ENCODE data around the gene SETBP1.

Gene SETBP1

DNA sequence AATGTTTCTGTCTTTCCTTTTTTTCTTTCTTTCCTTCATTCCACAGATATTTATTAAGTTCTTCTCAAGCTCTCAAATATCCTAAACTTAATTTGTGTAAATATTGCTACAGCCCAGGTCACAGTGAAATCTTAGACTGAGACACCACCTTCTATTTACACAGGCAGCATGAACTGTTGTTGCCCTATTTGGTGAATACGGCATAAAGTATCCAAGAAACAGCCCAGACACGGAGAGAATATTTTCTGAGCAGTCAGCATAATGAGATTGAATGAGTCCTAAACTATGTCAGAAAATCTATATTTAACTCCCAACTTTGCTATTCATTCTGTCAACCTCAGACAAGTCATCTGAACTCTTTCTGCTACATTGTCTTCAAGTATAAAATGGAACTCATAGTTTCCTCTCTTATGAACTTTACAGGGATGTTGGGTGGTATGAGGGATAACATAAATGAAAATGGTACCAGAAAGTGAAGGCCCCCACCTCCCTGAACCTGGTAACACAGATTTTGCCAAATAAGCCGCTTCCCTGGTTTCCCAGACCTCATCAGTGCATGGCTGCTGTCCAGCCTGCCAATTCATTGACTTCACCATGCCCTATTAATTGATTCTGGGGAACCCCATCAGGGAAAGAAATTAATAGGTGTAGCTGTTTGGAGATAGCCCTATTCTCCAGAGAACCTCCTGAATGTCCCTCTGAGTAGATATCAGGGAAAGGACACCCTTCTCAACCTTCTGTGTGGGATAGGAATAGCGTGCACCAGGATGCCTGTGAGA lies 235.9 kb downstream of the SETBP1 start:
- DNase-seq: no peak

GRCh38 chr18:44917216-44918141 lies 236.8 kb downstream of the SETBP1 start:
- DNase-seq: no peak

DNA sequence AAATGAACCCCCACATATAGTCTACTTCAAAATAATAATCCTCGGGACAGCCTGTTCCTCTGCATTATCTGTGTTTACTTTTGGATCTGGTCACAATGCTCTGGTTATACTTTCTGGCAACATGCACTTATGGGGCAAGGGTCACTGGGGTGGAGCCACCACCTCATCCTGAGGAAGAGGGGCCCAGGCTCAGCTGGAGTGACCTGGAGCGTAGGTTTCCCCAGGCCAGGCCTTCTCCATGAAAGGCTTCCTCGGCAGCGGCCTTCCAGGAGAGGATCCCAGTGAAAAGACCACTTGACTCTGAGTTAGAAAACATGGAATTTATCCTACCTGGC lies 237.4 kb downstream of the SETBP1 start:
- no peak for DNase-seq

DNA sequence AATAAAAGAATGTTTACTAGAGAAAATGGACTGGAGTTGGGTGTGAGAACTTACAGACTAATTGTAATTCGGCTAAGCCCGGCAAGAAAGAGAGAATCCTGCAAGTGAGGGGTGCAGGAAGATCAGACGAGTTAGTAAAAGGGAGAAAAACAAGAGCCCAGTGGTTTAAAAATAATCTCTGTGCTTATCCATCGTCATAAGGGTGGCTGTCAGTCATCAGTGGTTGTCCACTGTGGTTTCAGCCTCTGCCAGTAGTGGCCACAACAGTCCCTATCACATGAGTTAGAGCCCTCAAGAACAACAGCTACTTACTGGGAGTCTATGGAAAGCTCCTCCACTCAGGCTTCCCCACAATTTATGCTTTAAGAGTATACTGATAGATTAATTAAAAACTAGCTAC lies 239.8 kb downstream of the SETBP1 start:
- DNase-seq: no peak

DNA sequence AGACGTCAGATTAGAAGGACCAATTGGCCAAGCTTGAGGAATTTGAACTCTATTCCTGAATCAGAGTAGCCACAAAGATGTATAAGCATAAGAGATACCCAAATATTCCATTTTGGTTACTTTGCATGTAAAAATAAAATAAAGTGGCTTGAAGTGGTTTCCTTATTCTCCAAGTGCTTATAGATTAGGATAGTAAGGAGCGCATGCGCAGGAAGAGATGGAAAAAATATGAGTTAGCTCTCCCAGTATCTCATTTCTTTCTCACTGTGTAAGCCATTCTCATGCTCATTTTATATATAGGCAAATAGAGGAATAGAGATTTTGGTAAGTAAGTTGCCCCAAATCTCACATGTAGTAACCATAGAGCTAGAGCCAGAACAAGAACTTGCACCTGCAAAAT lies 241.3 kb downstream of the SETBP1 start:
- DNase-seq: no peak

- no peak for DNase-seq
Observed at GRCh38 chr18:44922968-44923367, 242.3 kb downstream of the SETBP1 start.

GRCh38 chr18:44924785-44925499 lies 244.3 kb downstream of the SETBP1 start:
- DNase-seq: no peak

GRCh38 chr18:44927127-44927849 lies 246.6 kb downstream of the SETBP1 start:
- no peak for DNase-seq

DNA sequence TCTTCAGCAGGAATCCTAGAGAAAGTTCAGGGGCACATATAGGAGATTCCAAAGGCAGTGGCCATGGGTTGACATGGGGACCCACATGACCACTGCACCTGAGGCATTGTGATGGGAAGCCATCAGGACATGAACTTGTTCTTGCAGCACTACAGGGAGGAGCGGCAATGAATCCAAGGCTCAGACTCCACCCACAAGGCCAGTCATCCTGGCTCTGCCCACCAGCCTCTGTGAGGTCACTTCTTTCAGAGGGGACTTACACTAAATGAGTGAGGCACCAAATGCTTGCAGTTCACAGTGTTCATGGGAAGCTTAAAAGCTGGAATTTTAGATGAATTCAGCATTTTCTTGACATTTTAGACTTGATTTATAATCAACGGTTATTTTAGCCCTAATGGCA lies 254.2 kb downstream of the SETBP1 start:
- DNase-seq: no peak

DNA sequence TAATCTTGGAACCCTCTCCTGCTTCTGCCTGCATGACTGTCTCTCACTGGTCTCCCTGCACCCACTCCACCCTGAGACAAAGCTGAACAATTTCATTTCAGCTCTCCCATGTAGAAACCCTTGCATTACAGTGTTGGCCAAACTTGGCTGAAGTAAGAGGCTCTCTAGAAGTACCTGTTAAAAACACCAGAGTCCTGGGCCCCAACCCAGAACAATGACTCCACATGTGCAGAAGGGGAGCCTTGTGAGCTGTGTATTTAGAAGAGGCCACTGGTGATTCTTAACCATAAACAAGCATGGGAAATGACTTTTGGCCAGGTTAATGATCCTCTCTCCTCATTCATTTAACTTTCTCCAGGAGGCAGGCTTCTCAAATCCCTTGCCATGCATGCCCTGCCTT lies 254.8 kb downstream of the SETBP1 start:
- DNase-seq: no peak

DNA sequence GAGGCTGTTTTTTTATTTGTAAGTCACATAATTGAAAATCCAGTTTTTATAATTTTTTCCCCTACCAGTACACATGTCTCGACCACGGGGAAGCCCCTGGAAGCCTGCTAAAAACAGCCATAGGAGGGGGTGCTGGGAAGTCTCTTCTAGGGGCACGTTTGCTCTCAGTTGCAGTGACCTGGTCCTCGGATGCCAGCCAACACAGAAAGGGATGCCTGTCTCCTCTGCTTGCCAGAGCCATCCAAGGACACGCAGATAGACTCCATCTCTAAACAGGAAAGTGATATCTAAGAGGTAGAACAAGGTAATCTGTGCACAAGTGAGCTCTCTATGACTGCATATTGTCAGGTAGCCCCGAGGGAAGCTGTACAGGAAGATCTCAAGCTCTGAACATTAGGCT lies 255.8 kb downstream of the SETBP1 start:
- DNase-seq: no peak

- DNase-seq: no peak
Observed at GRCh38 chr18:44937960-44938719, 257.5 kb downstream of the SETBP1 start.

DNA sequence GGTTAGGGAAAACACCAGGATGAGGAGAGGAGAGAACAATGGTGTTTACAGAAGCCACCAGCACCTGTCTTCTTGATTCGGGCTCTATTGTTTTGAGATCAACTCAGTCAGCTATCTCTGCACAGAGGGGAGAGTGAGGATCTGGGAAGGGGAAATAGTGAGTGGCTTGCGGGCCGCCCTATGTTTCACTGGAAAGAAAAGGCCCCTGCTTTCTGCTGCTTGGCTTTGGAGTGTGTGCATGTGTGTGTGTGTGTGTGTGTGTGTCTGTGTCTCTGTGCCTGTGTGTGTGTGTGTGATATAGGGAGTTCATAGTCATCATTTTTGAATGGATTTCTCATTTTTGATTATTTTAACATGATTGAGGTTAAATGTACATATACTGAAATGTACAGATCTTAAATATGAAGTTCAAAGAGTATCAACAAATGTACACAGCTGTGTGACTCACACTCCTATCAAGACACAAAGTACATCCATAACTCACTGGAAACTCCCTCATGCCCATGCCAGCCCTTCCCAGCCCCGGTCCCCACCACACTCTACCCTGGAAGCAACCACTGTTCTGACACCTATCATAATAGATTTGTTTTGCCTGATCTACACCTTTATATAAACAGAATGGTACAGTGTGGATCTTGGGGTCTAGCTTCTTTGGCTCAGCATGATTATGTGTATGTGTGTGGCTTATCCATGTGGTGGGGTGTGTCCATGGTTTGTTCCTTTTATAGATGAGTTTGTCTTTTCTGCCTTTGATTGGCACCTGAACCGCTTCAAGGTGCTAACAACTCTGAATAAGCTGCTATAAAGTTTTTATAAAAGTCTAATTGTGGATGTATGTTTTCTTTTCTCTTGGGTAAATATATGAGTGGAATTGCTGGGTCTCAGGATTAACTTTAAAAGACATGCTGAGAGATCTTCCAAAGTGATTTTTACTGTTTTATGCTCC lies 258.3 kb downstream of the SETBP1 start:
- no peak for DNase-seq

DNA sequence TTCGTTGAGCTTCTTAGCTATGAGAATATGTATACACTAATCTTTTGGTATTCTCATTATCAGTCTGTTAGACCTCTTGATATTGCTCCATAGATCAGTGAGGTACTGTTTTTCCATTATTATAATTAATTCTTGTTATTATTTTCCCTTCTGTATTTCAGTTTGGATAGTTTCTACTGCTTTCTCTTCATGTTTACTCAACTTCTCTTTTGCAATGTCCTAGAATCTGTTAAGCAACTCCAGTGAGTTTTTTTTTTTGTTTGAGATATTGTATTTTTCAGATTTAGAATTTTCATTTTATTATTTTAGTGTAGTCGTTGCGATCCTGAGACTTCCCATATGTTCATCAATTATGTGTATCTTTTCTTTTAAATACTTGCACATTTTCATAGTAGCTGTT lies 260.8 kb downstream of the SETBP1 start:
- DNase-seq: no peak

DNA sequence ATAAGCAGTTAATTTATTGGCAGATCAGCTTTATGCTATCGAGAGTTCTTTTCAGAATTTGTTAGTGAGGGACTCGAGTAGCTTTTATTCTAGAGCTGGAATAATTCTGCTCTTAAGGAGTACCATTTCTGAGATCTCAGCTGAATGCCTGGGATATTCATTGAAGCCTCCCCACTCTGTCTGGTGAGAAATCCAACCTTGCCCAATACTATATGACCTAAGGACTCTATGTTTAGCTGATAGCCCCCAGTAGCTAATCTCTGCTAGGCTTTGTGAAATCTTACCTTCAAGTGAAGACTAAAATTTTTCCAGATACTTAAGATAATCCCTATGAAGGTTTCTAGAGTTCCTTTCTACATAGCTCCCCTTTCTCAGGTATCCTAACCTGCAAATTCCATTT lies 261.4 kb downstream of the SETBP1 start:
- DNase-seq: no peak

DNA sequence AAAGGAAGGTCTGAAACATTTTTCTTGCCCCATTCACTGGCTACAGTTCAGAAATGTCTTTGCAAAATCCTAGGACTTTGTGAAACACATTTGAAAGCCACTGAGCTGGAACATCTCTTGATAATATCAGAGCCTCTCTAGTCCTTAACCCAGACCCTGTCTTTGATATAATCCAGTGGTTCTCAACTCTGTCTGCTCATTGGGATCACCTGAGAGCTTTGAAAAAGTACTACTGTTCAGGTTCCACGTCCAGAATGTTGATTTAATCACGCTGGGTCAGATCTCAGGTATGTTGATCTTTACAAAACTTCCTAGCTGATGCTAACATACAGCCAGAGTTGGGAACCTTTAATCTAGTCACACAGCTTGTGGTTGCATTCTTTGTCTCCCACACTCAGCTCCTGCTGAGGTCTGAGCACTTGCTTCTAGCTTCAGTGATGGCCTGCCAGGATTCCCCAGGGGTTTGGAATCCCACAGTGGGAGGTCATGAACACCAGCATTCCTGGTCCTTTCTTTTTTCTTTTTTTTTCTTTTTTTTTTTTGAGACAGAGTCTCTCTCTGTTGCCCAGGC lies 262.7 kb downstream of the SETBP1 start:
- DNase-seq: no peak

DNA sequence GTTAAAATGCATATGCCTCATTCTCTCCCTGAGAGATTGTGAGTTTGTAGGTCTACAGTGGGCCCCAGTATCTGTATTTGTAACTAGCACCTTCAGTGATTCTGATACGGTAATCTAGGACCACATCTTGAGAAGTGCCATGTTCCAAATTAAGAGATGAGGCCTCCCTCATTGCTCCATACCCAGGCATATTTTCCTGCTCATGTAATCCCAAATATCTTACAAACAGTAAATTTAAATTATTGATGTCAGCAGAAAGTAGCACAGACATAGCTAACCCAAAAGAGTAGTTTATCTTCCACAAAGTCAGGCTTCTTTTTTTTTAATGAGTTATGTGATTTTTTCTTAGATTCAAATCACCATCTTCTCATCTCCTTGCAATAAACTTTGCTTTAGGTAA lies 263.8 kb downstream of the SETBP1 start:
- DNase-seq: no peak

DNA sequence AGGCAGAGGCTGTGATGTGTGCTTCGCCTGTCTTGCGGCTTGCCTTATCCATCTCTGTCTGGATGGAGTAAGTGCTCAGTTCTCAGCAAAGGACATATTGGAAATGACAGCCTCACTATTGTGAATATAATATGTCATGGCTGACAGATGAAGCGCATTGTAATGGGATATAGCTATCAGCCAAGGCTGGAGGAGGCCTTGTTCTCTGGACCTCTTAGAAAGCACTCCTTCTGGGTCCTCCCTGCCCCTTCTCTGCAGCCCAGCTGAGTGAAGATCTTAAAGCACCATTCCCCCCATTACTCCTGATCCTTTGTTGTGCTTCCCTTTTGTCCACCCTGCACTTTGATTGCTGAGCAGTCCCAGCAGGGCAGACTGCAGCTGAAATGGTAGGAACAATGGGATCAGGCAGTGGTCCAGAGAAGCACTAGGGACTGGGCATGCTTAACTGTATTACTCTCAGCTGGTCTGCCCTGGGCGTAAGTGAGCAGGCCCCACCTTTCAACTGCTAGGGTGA lies 265.3 kb downstream of the SETBP1 start:
- DNase-seq: no peak

- no peak for DNase-seq
Observed at GRCh38 chr18:44946529-44947113, 265.9 kb downstream of the SETBP1 start.

DNA sequence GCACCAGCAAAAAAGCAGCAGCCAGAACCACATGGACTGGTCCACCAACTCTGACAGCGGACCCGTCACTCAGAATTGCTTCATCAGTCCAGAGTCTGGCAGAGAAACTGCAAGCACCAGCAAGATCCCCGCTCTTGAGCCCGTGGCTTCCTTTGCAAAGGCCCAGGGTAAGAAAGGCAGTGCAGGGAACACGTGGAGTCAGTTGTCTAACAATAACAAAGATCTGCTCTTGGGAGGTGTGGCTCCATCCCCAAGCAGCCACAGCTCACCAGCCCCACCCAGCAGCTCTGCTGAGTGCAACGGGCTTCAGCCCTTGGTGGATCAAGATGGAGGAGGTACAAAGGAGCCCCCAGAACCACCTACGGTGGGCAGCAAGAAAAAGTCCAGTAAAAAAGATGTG lies 269.3 kb downstream of the SETBP1 start:
- no peak for DNase-seq

Measured in GOT3 (cell line).